GM10847 (cell line): Measurements from ENCODE around the gene SINHCAF.

Experiments
- POLR2A ChIP-seq: IDR thresholded peaks from 2 replicates; pipeline ENCODE4 v1.6.1; 2011; ENCODE audit not compliant: insufficient read length; ENCODE audit errors: extremely low read depth

SINHCAF gene

DNA sequence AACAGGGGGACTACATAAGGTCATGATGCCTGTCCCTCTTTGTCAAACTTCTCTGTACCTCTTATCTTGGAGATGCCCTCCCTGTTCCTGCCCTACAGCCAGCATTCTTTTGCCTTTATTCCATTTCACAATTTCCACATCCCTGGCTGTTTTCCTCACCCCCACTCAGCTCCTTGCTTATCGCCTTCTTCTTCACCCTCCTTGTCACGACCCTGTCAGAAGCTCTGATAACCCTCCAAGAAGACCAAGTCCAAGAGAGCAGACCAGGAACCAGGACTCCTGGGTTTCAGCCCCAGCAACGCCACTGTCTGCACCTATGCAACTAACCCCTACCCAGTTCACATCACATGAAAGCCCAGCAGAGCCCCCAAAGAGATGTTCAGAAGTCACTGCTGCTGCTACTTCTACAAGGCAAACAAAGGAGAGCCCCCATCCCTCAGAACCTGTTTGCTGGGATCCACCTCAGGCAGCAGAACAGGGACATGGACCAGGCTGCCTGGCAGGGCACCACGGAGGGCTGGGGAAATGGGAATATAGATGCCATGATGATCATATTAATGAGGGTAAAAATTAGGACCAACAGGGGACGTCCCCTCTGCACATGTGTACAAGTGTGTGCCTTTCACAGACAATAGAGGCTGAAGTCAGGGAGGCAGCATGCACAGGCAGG, 92.8 kb downstream of the SINHCAF start:
- no peak for TF ChIP-seq POLR2A

DNA sequence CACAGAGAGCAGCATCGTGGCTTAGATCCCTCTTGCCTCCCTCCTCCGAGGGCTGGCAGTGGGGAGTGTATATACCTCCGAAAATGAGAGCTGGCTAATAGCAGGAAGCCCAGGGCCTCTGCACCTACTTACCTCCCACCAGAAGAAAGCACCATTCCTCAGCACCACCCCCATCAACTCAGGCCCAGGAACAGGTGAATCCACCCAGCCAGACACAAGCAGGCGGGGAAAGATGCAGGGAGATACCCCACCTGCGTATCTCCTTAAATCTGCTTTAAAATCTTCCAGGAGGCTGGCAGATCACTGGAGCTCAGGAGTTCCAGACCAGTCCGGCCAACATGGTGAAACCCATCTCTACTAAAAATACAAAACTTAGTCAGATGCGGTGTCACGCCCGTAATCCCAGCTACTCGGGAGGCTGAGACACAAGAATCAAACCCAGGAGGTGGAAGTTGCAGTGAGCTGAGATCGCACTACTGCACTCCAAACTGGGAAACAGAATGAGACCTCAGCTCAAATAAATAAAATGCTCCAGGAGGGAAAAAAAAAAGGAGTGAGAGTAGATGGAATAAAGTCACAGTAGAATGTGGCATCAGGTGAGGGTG, 93.5 kb downstream of the SINHCAF start:
- TF ChIP-seq POLR2A, result no peak

DNA sequence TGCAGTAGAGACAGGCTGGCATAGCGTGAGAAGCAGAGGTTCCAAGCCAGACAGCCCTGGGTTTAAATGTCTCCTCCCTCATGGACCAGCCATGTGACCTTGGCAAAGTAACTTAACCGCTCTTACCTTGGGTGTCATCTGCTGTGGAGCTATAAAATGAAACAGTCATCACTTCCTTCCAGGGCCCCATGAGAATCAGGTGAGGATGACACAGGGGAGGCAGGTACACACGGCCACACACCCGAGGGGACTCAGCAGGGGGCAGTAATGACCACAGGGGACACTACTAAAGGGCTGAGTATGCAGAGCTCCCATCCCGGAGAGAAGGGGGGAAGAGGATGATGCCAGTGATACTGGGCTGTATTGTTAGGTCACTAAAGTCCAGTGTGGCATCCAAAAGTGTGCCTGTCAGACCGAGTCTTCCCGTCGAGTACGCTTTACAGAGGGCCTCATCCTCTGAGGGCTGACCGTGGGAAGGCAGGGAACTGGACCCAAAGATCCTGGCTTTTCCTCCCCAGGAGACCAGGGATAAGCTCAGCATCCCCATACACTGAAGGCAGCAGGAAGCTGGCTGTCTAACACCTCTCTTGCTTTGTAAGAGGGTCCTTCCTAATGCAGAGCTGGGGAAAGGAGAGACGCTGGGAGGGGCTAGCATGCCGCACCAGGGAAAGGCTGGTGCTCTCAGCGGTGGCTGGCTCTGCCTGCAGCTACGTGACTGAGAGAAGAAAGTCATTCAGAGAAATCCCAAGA, 94.2 kb downstream of the SINHCAF start:
- TF ChIP-seq POLR2A, result no peak
